C4-2B (cell line): ENCODE results near the gene IFT122.

Experiments used
- H3K27ac ChIP-seq: fragments of 450-650 bp; 2 replicates; pipeline ENCODE4 v1.5.1; 2017
- ZFX ChIP-seq: fragments of 450-650 bp; IDR thresholded peaks from 2 replicates; pipeline ENCODE4 v1.6.1; 2017
- TF ChIP-seq, protein P1 (sequence below): fragments of 450-650 bp; conservative IDR thresholded peaks from 2 replicates; pipeline ENCODE4 v1.5.1; 2017; ENCODE audit warnings: mild to moderate bottlenecking

The IFT122 gene

DNA sequence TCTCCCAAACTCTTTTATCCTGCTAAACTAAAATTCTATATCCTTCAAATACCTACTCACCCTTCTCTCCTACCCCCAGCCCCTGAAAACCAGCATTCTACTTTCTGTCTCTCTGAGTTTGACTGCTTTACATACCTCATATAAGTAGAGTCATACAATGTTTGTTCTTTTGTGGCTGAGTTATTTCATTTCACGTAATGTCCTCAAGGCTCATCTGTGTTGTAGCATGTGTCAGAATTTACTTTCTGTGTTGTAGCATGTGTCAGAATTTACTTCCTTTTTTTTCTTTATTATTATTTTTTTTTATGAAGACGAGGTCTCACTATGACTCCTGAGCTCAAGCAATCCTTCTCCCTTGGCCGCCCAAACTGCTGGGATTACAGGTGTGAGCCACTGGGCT is 20.1 kb downstream of the IFT122 start:
- TF ChIP-seq, protein P1, sequence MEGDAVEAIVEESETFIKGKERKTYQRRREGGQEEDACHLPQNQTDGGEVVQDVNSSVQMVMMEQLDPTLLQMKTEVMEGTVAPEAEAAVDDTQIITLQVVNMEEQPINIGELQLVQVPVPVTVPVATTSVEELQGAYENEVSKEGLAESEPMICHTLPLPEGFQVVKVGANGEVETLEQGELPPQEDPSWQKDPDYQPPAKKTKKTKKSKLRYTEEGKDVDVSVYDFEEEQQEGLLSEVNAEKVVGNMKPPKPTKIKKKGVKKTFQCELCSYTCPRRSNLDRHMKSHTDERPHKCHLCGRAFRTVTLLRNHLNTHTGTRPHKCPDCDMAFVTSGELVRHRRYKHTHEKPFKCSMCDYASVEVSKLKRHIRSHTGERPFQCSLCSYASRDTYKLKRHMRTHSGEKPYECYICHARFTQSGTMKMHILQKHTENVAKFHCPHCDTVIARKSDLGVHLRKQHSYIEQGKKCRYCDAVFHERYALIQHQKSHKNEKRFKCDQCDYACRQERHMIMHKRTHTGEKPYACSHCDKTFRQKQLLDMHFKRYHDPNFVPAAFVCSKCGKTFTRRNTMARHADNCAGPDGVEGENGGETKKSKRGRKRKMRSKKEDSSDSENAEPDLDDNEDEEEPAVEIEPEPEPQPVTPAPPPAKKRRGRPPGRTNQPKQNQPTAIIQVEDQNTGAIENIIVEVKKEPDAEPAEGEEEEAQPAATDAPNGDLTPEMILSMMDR = no peak
- TF ChIP-seq ZFX = no peak
- no peak overlapping the region for H3K27ac ChIP-seq

GRCh38 chr3:129460572-129460971 is 20.5 kb downstream of the IFT122 start:
- no peak overlapping the region for H3K27ac ChIP-seq
- TF ChIP-seq, protein P1 = no peak
- TF ChIP-seq ZFX = no peak

DNA sequence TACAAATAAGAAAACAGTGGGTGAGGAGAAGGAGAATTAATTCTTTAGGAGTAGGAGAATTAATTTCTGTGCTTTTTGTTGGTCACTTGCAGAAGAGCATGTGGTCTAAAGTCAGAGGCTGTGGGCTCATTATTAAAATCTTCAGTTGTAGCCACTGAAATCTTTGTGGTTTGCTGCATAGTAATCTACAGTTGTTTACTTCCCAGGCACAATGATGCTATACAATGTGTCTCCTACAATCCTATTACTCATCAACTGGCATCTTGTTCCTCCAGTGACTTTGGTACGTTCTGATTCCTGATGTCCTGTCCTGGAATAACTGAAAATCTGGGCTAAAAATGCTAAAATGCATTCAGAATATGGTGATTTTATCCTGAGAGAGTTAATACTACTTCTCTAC is 21.0 kb downstream of the IFT122 start:
- H3K27ac ChIP-seq = no peak overlapping the region
- TF ChIP-seq, protein P1 = no peak
- no peak for TF ChIP-seq ZFX

GRCh38 chr3:129461461-129462146 is 21.6 kb downstream of the IFT122 start:
- H3K27ac ChIP-seq = no peak overlapping the region
- TF ChIP-seq, protein P1 = no peak
- TF ChIP-seq ZFX = no peak

- TF ChIP-seq, protein P1 = no peak
- no peak for TF ChIP-seq ZFX
- no peak overlapping the region for H3K27ac ChIP-seq
These were observed 22.4 kb downstream of the IFT122 start for GRCh38 chr3:129462361-129462968.

- no peak overlapping the region for H3K27ac ChIP-seq
- no peak for TF ChIP-seq ZFX
- TF ChIP-seq, protein P1 = no peak
These were observed 23.1 kb downstream of the IFT122 start for GRCh38 chr3:129463094-129463493.

- TF ChIP-seq, protein P1 = no peak
- no peak for TF ChIP-seq ZFX
- H3K27ac ChIP-seq = no peak overlapping the region
These were observed 23.7 kb downstream of the IFT122 start for GRCh38 chr3:129463716-129464115.
